HepG2 (cell line): Measurements from ENCODE around the gene KLHL33. TPM values are rescaled to one million over a fixed set of nuclear protein-coding genes. Genes with fewer than 3 reads are reported as not detected.
A peak's percentile ranks its signal among the peaks of the same experiment; 100 is the strongest.

ENCODE experiments used
- CAMTA2 ChIP-seq: sonication (generic); formaldehyde crosslinking; IDR thresholded peaks from 2 replicates; pipeline ENCODE4 v1.4.0; 2020; ENCODE audit warnings: mild to moderate bottlenecking, missing genetic modification reagents, borderline replicate concordance
- CEBPB ChIP-seq: IDR thresholded peaks from 2 replicates; pipeline ENCODE4 v1.6.1; 2011; ENCODE audit warnings: low read depth, low read length, improper control_type of control experiment, borderline replicate concordance
- FIP1L1 ChIP-seq: fragments of 200-400 bp; formaldehyde crosslinking; IDR thresholded peaks from 2 replicates; pipeline ENCODE4 v1.6.1; 2018; ENCODE audit warnings: low read depth, mild to moderate bottlenecking, low read length, moderate library complexity, borderline replicate concordance; ENCODE audit not compliant: insufficient read depth
- FOXO1 ChIP-seq: sonication (generic); formaldehyde crosslinking; IDR thresholded peaks from 2 replicates; pipeline ENCODE4 v1.4.0; 2020; ENCODE audit warnings: missing genetic modification reagents
- MATR3 ChIP-seq: sonication (generic); formaldehyde crosslinking; IDR thresholded peaks from 2 replicates; pipeline ENCODE4 v1.4.0; 2020; ENCODE audit warnings: missing genetic modification reagents
- MNT ChIP-seq: fragments of 450-650 bp; IDR thresholded peaks from 2 replicates; pipeline ENCODE4 v1.6.1; 2016
- SRSF1 ChIP-seq: fragments of 200-400 bp; formaldehyde crosslinking; optimal IDR thresholded peaks from 2 replicates; pipeline ENCODE3; 2017; ENCODE audit warnings: mild to moderate bottlenecking, low read depth, low read length, moderate library complexity
- TOE1 ChIP-seq: sonication (generic); formaldehyde crosslinking; IDR thresholded peaks from 2 replicates; pipeline ENCODE4 v1.4.0; 2020; ENCODE audit warnings: mild to moderate bottlenecking, missing genetic modification reagents
- ZNF17 ChIP-seq: sonication (generic); formaldehyde crosslinking; IDR thresholded peaks from 2 replicates; pipeline ENCODE4 v1.5.0; 2020; ENCODE audit warnings: mild to moderate bottlenecking, missing genetic modification reagents
- ZNF317 ChIP-seq: sonication (generic); formaldehyde crosslinking; IDR thresholded peaks from 2 replicates; pipeline ENCODE4 v1.5.0; 2020; ENCODE audit warnings: mild to moderate bottlenecking, missing genetic modification reagents
- ZNF501 ChIP-seq: sonication (generic); formaldehyde crosslinking; IDR thresholded peaks from 2 replicates; pipeline ENCODE4 v1.5.1; 2020; ENCODE audit warnings: mild to moderate bottlenecking, moderate library complexity, missing genetic modification reagents
- ZNF510 ChIP-seq: sonication (generic); formaldehyde crosslinking; IDR thresholded peaks from 2 replicates; pipeline ENCODE4 v1.4.0; 2020; ENCODE audit warnings: low read depth, mild to moderate bottlenecking, missing genetic modification reagents
- ZNF615 ChIP-seq: sonication (generic); formaldehyde crosslinking; IDR thresholded peaks from 2 replicates; pipeline ENCODE4 v1.5.0; 2020; ENCODE audit warnings: mild to moderate bottlenecking, missing genetic modification reagents, borderline replicate concordance
- ZNF619 ChIP-seq: sonication (generic); formaldehyde crosslinking; IDR thresholded peaks from 2 replicates; pipeline ENCODE4 v1.4.0; 2020; ENCODE audit warnings: mild to moderate bottlenecking, missing genetic modification reagents
- ZSCAN21 ChIP-seq: sonication (generic); formaldehyde crosslinking; IDR thresholded peaks from 2 replicates; pipeline ENCODE4 v1.8.0; 2022; ENCODE audit warnings: mild to moderate bottlenecking, missing genetic modification reagents, moderate library complexity, borderline replicate concordance
- polyA plus RNA-seq, 8 experiments: library from polyadenylated mRNA; depleted of rRNA in 3 of 8; stranded (reverse) in 7 of 8; unstranded in 1 of 8; fragments of >200 nt; fragmentation: Illumina TruSeq in 4 of 8; extraction: Trizol in 4 of 8; gene quantifications; 2 replicates each; pipeline versions ENCODE4 v1.2.1 to v1.2.3, GENCODE V29; 2011 to 2016; ENCODE audit warnings: low read depth in 4 of 8, missing spikeins in 1 of 8, mixed read lengths in 1 of 8; ENCODE audit not compliant: insufficient read depth in 1 of 8
- total RNA-seq, 5 experiments: library from RNA; depleted of rRNA; stranded (reverse); fragments of >200 nt; fragmentation: Illumina TruSeq; extraction: Trizol; gene quantifications; 2 replicates each; pipeline ENCODE4 v1.2.3, GENCODE V29; 2016; ENCODE audit warnings: low read depth in 1 of 5
- TF ChIP-seq, protein P1 (sequence below): sonication (generic); formaldehyde crosslinking; IDR thresholded peaks from 2 replicates; pipeline ENCODE4 v1.5.1; 2020; ENCODE audit warnings: missing genetic modification reagents, mild to moderate bottlenecking, borderline replicate concordance
- TF ChIP-seq, protein P2 (sequence below): sonication (generic); formaldehyde crosslinking; IDR thresholded peaks from 2 replicates; pipeline ENCODE4 v1.8.1; 2023; ENCODE audit warnings: mild to moderate bottlenecking, moderate library complexity, missing genetic modification reagents
- TF ChIP-seq, protein P3 (sequence below): sonication (generic); formaldehyde crosslinking; IDR thresholded peaks from 2 replicates; pipeline ENCODE4 v1.5.1; 2020; ENCODE audit warnings: missing genetic modification reagents, mild to moderate bottlenecking, borderline replicate concordance
- TF ChIP-seq, protein P4 (sequence below): sonication (generic); formaldehyde crosslinking; IDR thresholded peaks from 2 replicates; pipeline ENCODE4 v1.5.0; 2020; ENCODE audit warnings: mild to moderate bottlenecking, missing genetic modification reagents, borderline replicate concordance

Gene KLHL33
- total and polyA plus RNA-seq, 2 of the 13 experiments (the other 11 are each of a cell fraction or from before 2014, with no cell fraction given): not detected

- peak; percentile 82 for TF ChIP-seq ZNF501 (CRISPR knock-in tag)
- TF ChIP-seq CAMTA2 (CRISPR knock-in tag): 0 out of 2 replicates have a peak, but pooled peaks have one; percentile 68
- peak; percentile 80; the same call in 1 of the 2 replicates for TF ChIP-seq FIP1L1
- peak; percentile 61 for TF ChIP-seq FOXO1 (CRISPR knock-in tag)
- no peak for TF ChIP-seq MATR3 (CRISPR knock-in tag)
- TF ChIP-seq TOE1: no peak
- peak; percentile 40; the same call in 1 of the 2 replicates for TF ChIP-seq ZNF510 (CRISPR knock-in tag)
- TF ChIP-seq MNT: no peak
- no peak for TF ChIP-seq CEBPB
- TF ChIP-seq, protein P1, sequence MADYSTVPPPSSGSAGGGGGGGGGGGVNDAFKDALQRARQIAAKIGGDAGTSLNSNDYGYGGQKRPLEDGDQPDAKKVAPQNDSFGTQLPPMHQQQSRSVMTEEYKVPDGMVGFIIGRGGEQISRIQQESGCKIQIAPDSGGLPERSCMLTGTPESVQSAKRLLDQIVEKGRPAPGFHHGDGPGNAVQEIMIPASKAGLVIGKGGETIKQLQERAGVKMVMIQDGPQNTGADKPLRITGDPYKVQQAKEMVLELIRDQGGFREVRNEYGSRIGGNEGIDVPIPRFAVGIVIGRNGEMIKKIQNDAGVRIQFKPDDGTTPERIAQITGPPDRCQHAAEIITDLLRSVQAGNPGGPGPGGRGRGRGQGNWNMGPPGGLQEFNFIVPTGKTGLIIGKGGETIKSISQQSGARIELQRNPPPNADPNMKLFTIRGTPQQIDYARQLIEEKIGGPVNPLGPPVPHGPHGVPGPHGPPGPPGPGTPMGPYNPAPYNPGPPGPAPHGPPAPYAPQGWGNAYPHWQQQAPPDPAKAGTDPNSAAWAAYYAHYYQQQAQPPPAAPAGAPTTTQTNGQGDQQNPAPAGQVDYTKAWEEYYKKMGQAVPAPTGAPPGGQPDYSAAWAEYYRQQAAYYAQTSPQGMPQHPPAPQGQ (CRISPR knock-in tag): no peak
- no peak for TF ChIP-seq ZNF17 (CRISPR knock-in tag)
- TF ChIP-seq, protein P2, sequence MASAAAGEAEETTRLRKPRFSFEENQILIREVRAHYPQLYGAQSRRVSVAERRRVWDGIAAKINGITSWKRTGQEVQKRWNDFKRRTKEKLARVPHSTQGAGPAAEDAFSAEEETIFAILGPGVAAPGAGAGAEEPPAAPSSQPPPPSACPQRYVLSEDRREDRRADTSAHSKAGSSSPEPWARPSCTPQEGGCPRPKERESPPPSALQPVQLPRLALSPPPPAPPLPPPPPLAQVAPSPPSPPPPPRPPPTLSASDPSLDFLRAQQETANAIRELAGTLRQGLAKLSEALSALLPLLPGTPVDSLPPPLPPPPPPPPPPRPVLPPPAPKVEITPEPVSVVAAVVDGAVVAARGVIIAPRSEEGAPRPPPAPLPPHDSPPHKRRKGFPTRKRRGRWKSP (CRISPR knock-in tag): peak; percentile 77
- TF ChIP-seq ZSCAN21: peak; percentile 84; the same call in 1 of the 2 replicates
- peak; percentile 75 for TF ChIP-seq ZNF317
- TF ChIP-seq, protein P3, sequence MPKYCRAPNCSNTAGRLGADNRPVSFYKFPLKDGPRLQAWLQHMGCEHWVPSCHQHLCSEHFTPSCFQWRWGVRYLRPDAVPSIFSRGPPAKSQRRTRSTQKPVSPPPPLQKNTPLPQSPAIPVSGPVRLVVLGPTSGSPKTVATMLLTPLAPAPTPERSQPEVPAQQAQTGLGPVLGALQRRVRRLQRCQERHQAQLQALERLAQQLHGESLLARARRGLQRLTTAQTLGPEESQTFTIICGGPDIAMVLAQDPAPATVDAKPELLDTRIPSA (CRISPR knock-in tag): no peak
- no peak for TF ChIP-seq ZNF615 (CRISPR knock-in tag)
- TF ChIP-seq, protein P4, sequence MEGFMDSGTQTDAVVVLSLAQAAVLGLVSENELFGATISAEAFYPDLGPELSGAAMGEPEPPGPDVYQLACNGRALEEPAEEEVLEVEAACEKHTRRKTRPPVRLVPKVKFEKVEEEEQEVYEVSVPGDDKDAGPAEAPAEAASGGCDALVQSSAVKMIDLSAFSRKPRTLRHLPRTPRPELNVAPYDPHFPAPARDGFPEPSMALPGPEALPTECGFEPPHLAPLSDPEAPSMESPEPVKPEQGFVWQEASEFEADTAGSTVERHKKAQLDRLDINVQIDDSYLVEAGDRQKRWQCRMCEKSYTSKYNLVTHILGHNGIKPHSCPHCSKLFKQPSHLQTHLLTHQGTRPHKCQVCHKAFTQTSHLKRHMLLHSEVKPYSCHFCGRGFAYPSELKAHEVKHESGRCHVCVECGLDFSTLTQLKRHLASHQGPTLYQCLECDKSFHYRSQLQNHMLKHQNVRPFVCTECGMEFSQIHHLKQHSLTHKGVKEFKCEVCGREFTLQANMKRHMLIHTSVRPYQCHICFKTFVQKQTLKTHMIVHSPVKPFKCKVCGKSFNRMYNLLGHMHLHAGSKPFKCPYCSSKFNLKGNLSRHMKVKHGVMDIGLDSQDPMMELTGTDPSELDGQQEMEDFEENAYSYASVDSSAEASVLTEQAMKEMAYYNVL: 0 out of 2 replicates have a peak, but pooled peaks have one; percentile 21
- TF ChIP-seq ZNF619 (CRISPR knock-in tag): peak; percentile 71
- TF ChIP-seq SRSF1: no peak
These were observed 33.4 kb upstream of the KLHL33 start, which contains the start of gene PNP (continued) for GRCh38 chr14:20469242-20469889.
